Esophagus muscularis mucosa (tissue), 4 donors: ENCODE data around the gene OSBPL3.

Experiments
- EP300 ChIP-seq: sonication (generic); formaldehyde crosslinking; IDR thresholded peaks from one replicate; pipeline ENCODE4 v1.6.1; 2017; ENCODE audit warnings: antibody characterized with exemption
- POLR2A ChIP-seq: fragments of 450-650 bp; IDR thresholded peaks from one replicate; pipeline ENCODE4 v1.6.1; 2017; ENCODE audit warnings: antibody characterized with exemption, moderate library complexity, mild to moderate bottlenecking, low read depth
- TF ChIP-seq, protein P1 (sequence below), 3 experiments: fragments of 200-600 bp in 2 of 3; fragments of 450-650 bp in 1 of 3; sonication (generic) in 2 of 3; IDR thresholded peaks; one replicate each; pipeline ENCODE4 v1.5.1; 2017 to 2019; ENCODE audit warnings: antibody characterized with exemption in 3 of 3, mild to moderate bottlenecking in 2 of 3, moderate library complexity in 1 of 3

DNA sequence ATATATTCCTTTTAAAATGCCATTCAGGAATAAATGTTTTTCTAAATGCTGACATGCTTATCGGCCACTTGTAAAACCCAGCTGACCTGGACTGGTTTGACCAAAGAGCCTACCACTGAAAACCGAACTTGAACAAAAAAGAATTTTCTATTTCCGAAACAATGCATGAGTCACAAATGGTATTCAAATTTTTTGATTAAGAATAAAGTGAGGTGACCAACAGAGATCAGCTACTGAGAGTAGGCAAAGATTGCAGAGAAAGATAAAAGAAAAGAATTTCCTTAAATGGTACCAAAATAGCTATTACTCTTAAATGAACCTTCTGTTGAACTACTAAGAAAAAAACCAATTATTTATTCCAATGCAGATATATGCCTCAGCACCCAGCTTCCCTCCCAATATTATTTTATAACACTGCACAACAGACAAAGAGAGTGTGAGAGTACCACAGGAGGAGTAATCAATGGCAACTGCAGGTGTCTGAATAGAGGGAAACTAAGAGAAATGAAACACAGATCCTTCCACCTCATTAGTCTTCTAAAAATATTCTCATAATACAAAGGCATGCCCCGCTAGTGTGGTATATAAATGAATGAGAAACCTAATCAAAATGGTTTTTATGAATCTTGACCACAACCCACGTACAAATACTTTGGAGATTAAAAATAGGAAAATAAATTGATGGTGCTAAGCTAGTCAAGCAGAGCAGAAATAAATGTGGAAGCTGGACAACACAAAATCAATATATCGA is 20.1 kb downstream of the OSBPL3 start:
- TF ChIP-seq, protein P1, sequence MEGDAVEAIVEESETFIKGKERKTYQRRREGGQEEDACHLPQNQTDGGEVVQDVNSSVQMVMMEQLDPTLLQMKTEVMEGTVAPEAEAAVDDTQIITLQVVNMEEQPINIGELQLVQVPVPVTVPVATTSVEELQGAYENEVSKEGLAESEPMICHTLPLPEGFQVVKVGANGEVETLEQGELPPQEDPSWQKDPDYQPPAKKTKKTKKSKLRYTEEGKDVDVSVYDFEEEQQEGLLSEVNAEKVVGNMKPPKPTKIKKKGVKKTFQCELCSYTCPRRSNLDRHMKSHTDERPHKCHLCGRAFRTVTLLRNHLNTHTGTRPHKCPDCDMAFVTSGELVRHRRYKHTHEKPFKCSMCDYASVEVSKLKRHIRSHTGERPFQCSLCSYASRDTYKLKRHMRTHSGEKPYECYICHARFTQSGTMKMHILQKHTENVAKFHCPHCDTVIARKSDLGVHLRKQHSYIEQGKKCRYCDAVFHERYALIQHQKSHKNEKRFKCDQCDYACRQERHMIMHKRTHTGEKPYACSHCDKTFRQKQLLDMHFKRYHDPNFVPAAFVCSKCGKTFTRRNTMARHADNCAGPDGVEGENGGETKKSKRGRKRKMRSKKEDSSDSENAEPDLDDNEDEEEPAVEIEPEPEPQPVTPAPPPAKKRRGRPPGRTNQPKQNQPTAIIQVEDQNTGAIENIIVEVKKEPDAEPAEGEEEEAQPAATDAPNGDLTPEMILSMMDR (IDR thresholded peaks at IDR 0.05), result no peak
- TF ChIP-seq POLR2A (no peak), EP300 (no peak)
